A549 treated with GW870086 at 1 μM for 4 hours (cell line): ENCODE results near the gene CLCN1. TPM values are rescaled to one million over a fixed set of nuclear protein-coding genes. Genes with fewer than 3 reads are reported as not detected.

ENCODE experiments used
- total RNA-seq: library from RNA; stranded (reverse); fragments of 200-300 nt; extraction: Qiagen RNA extraction; gene quantifications from 5 replicates; pipeline ENCODE4 v1.2.3, GENCODE V29; 2022; ENCODE audit warnings: low read depth

The CLCN1 gene
- total RNA-seq = 0.03 to 0.08 TPM (median 0.03 TPM) in 3 of 5 replicates, not detected in the others

DNA sequence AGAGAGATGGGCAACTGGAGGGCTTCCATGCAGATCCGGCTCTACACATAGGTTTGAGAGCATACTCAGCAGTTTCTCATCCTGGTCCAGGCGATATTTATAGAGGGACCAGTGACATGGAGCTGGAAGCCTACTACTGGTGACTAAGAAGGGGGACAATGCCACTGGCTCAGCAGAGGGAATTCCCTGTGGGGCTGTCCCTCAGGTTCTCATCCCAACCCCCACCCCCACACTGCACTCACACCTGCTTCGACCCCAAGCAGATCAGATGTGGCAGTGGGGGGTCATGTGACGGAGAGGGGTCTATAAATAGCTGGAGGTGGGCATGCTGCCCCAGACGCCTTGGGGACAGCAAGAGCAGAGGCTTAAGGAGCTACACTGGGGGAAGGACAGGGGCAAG, at the start of gene CLCN1:
TSS of gene CLCN1 (plus strand) at position 336 of the 400 bp plus-strand sequence. CDS start 102 bp downstream, outside the sequence.

GRCh38 chr7:143284591-143285469, 31.1 kb upstream of the CLCN1 start, which contains the start of gene TMEM139:
TSS of gene TMEM139 (plus strand) at chr7:143284958. CDS start at chr7:143285958, 1,000 bp downstream.

DNA sequence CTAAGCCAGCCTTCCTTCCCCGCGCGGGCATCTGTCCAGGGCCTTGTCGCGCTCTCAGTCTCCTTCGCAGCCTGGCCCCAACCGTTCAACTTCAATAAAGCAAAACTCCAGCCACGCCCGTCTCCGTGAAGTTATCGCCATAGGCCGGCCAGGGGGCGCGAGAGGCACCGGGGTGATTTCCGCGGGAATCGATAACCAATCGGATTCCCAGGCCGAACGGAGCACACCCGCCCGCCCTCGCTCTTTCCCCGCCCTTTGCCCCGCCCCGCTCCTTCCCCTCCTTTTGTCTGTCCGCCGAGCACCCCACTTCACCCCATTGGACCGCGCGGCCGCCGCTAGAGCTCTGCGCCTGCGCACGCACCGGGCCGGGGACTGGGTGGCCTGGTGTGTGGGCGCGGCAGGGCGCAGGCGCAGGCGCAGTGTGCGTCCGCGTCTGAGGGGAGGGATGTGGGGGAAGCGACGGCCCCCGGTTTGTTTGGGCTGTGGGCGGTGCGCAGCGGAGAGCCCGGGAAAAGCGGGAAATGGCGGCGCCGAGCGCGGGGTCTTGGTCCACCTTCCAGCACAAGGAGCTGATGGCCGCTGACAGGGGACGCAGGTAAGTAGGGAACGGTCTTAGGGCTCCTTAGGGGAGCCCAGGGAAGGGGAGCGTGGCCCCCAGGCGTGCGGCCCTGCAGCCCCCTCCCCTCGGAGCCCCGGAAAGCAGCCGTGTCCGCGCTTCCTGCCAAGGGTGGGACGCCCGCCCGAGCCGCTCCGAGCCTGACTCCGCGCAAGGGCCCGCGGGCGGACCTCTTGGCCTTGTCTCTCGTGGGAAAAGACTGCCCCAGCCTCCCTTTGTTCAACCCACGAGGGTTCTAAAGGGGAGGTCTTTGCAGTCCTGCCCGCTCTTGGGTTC, 27.7 kb upstream of the CLCN1 start, which contains the start of gene CASP2:
TSS of gene CASP2 (plus strand) at position 417 of the 892 bp plus-strand sequence. CDS start at position 522, 105 bp downstream.

GRCh38 chr7:143362131-143363015, 46.5 kb downstream of the CLCN1 start, which contains the start of gene FAM131B:
TSS of gene FAM131B (minus strand) at chr7:143362713. CDS start at chr7:143362603, 110 bp downstream.

DNA sequence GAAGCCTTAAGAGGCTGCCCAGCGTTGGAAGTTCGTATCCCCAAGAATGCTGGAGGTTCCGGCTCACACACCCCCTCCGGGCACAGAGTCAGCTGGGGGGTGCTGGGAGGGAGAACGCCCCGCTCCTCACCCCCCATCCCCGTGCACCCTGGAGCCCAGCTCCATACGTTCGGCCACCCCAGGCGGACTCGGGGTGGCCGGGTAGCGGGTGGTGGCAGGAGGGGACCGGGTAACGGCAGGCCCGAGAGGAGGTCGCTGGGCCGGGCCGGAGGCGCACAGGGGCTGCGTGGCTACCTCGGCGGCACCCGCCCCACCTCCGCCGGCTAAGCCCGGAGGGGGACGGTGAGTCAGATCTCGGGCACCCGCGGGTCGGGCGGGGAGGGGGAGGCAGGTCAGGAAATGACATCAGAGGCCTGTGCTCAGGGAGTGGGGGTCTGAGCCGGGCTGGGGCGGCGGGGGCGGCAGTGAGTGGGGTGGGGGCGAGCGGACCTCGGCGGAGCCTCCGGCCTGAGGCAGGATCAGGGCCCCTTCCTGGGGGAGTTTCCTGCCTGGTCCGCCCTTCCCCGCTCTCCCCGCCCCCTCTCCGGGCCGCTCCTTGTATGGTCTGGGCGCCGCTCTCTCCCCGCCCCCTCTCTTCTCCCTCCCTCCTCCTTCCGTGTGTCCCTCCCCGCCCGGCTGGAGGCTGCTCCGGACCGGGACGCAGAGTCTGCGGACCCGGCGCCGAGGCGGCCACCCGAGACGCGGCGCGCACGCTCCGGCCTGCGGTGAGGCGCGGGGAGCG, 64.9 kb downstream of the CLCN1 start, which contains the start of gene ZYX:
TSS of gene ZYX (plus strand) at position 700 of the 781 bp plus-strand sequence. CDS start 227 bp downstream, outside the sequence.

Other genes starting within 250 kb of the CLCN1 start
- 0.27 to 0.30 TPM in 2 of 5 replicates, not detected in the others for gene PIP, start 184.0 kb upstream of the CLCN1 start, total RNA-seq
- gene TAS2R39, start 132.7 kb upstream of the CLCN1 start, total RNA-seq = not detected in 5 replicates
- gene TAS2R40, start 94.1 kb upstream of the CLCN1 start, total RNA-seq = not detected in 5 replicates
- 109 to 119 TPM (median 117 TPM) in 5 replicates for gene GSTK1, start 52.7 kb upstream of the CLCN1 start, total RNA-seq
- gene TMEM139, start 31.2 kb upstream of the CLCN1 start, total RNA-seq = 0.69 to 1.9 TPM (median 1.2 TPM) in 5 replicates
- 18.3 to 23.0 TPM (median 19.6 TPM) in 5 replicates for gene CASP2, start 27.8 kb upstream of the CLCN1 start, total RNA-seq
- 0.27 to 0.65 TPM (median 0.40 TPM) in 5 replicates for gene FAM131B, start 46.6 kb downstream of the CLCN1 start, total RNA-seq
- 151 to 199 TPM (median 194 TPM) in 5 replicates for gene ZYX, start 65.2 kb downstream of the CLCN1 start, total RNA-seq
- gene EPHA1, start 92.7 kb downstream of the CLCN1 start, total RNA-seq = 0.15 to 0.29 TPM in 2 of 5 replicates, not detected in the others
- gene TAS2R60, start 127.3 kb downstream of the CLCN1 start, total RNA-seq = not detected in 5 replicates
- gene TAS2R41, start 161.8 kb downstream of the CLCN1 start, total RNA-seq = not detected in 5 replicates